Sigmoid colon (tissue), 7 donors: Measurements from ENCODE around the gene VEGFA. TPM values are rescaled to one million over a fixed set of nuclear protein-coding genes. Genes with fewer than 3 reads are reported as not detected.

ENCODE experiments used
- DNase-seq: peaks from one replicate; pipeline ENCODE4 v3.0.0-alpha.2; 2019
- H3K27ac ChIP-seq, 4 donors: fragments of 200-600 bp; sonication (generic); one replicate each; pipeline ENCODE4 v1.5.1; 2016 to 2019; ENCODE audit warnings: mild to moderate bottlenecking in 1 of 4
- H3K27me3 ChIP-seq, 3 donors: fragments of 200-600 bp; sonication (generic); one replicate each; pipeline ENCODE4 v1.5.1; 2019; ENCODE audit warnings: mild to moderate bottlenecking in 1 of 3
- H3K36me3 ChIP-seq, 4 donors: fragments of 200-600 bp; sonication (generic); one replicate each; pipeline ENCODE4 v1.5.1; 2016 to 2019
- H3K4me1 ChIP-seq, 4 donors: fragments of 200-600 bp; sonication (generic); one replicate each; pipeline ENCODE4 v1.5.1; 2017 to 2019
- H3K4me3 ChIP-seq, 4 donors: fragments of 200-600 bp; sonication (generic); one replicate each; pipeline ENCODE4 v1.5.1; 2017 to 2019; ENCODE audit warnings: mild to moderate bottlenecking in 2 of 4, moderate library complexity in 1 of 4
- H3K9me3 ChIP-seq, 4 donors: fragments of 200-600 bp in 3 of 4; sonication (generic) in 3 of 4; one replicate each; pipeline versions ENCODE4 v1.5.1 to v1.6.1; 2013 to 2019
- EP300 ChIP-seq, 4 donors: sonication (generic); formaldehyde crosslinking; IDR thresholded peaks; one replicate each; pipeline ENCODE4 v1.6.1; 2017; ENCODE audit warnings: antibody characterized with exemption in 4 of 4
- POLR2A ChIP-seq, 2 donors: fragments of 450-650 bp; IDR thresholded peaks; one replicate each; pipeline ENCODE4 v1.6.1; 2016; ENCODE audit warnings: antibody characterized with exemption in 2 of 2, mild to moderate bottlenecking in 2 of 2, moderate library complexity in 2 of 2
- POLR2AphosphoS5 ChIP-seq, 4 donors: sonication (generic); formaldehyde crosslinking; IDR thresholded peaks; one replicate each; pipeline ENCODE4 v1.6.1; 2017; ENCODE audit warnings: antibody characterized with exemption in 4 of 4
- WGBS, 2 donors: extraction: QIAGEN DNeasy Blood & Tissue Kit; methylation state at CpG; one replicate each; pipeline ENCODE4 v1.1.7; 2013; 5-methylcytosine and 5-hydroxymethylcytosine counted together
- intact Hi-C: fragments of 100-400 bp; cut with DNase I; formaldehyde crosslinking; loops from one replicate; pipeline ENCODE4 v1.15.1; 2023
- polyA plus RNA-seq, 3 donors: library from polyadenylated mRNA; stranded (reverse); fragments of 200-250 nt; gene quantifications; one replicate each; pipeline ENCODE4 v1.2.3, GENCODE V29; 2013
- total RNA-seq, 4 donors: library from RNA; depleted of rRNA; stranded (reverse); fragments of >200 nt; gene quantifications; one replicate each; pipeline ENCODE4 v1.1.0, GENCODE V29; 2016
- TF ChIP-seq, protein P1 (sequence below), 4 experiments: fragments of 450-650 bp in 3 of 4; fragments of 200-600 bp in 1 of 4; IDR thresholded peaks; one replicate each; pipeline ENCODE4 v1.5.1; 2016 to 2019; ENCODE audit warnings: antibody characterized with exemption in 4 of 4, mild to moderate bottlenecking in 3 of 4, moderate library complexity in 2 of 4
- donor health status: healthy with polysubstance abuse.
- donor health status: Bipolar disorder and iron deficiency.
- donor health status: healthy.

VEGFA gene
- total and polyA plus RNA-seq, 7 donors: 11.1 to 111 (median 34.2) TPM

DNA sequence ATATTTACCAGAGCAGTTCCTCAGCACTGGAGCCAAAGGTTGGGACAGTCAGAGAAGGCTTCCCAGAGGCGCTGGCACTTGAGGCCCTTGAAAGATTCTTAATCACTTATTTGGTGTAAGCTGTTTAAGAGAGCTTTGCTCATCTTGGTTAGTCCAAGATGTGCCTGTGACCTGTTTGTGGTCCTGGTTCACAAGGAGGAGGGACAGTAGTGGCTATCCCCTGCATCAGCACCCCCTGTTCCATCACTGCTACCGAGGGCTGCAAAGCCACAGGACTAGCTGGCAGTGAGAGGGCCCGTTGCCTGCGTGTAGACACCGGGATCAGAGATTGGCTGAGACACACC is 35.7 kb downstream of the VEGFA start:
- no peak overlapping the region for H3K4me3 ChIP-seq
- H3K9me3 ChIP-seq: no peaks in the 10 kb centered on the region
- no peak overlapping the region for H3K27ac ChIP-seq
- H3K36me3 ChIP-seq: no peaks in the 10 kb centered on the region
- 38 to 82% methylated on average over 5 of the region's 5 CpGs for WGBS, 2 donors
- intact Hi-C loops: no loop called here
- no peaks in the 10 kb centered on the region for H3K4me1 ChIP-seq
- no peaks in the 10 kb centered on the region for H3K27me3 ChIP-seq
- no peak for TF ChIP-seq POLR2AphosphoS5 (IDR thresholded peaks at IDR 0.05)
- TF ChIP-seq, protein P1, sequence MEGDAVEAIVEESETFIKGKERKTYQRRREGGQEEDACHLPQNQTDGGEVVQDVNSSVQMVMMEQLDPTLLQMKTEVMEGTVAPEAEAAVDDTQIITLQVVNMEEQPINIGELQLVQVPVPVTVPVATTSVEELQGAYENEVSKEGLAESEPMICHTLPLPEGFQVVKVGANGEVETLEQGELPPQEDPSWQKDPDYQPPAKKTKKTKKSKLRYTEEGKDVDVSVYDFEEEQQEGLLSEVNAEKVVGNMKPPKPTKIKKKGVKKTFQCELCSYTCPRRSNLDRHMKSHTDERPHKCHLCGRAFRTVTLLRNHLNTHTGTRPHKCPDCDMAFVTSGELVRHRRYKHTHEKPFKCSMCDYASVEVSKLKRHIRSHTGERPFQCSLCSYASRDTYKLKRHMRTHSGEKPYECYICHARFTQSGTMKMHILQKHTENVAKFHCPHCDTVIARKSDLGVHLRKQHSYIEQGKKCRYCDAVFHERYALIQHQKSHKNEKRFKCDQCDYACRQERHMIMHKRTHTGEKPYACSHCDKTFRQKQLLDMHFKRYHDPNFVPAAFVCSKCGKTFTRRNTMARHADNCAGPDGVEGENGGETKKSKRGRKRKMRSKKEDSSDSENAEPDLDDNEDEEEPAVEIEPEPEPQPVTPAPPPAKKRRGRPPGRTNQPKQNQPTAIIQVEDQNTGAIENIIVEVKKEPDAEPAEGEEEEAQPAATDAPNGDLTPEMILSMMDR (IDR thresholded peaks at IDR 0.05): no peak
- TF ChIP-seq POLR2A (IDR thresholded peaks at IDR 0.05): no peak
- no peak for TF ChIP-seq EP300 (IDR thresholded peaks at IDR 0.05)
- DNase-seq: no peak

DNA sequence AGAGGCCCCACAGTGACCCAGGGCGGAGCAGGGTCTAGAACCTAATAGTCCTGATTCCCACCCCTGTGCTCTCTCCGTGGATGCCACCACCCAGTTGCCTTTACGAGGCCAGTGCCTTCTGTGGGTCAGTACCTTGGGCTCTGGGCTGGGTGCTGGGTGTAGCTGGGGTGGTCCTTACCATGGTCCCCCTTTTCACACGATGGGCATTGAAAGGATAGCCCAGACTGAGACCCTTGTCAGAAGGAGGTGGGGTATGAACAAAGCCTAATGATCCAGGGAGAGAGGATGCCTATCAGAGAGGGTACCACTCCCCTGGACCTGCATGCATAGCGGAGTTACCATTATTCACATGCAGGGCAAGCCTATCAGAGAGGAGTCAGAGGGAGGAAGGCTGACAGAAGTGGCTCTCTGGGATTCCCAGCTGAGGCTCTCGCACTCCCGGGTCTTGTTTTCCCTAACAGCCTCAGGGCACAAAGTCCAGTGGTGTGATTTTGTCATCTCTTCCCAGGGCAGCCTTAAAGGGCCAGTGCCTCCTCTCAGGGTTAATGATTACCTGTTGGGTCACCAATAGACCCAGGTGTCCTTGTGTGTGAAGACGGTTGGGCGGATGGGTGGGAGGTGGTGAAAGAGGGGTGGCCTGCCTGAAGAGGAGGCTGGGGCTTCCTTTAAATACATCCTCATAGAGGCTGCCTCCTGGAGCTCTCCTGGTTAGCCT is 36.2 kb downstream of the VEGFA start:
- Histone ChIP-seq H3K36me3 (no peaks in the 10 kb centered on the region), H3K27ac (no peak overlapping the region), H3K9me3 (no peaks in the 10 kb centered on the region), H3K4me3 (no peak overlapping the region), H3K4me1 (no peaks in the 10 kb centered on the region), H3K27me3 (no peaks in the 10 kb centered on the region)
- intact Hi-C loops: no loop called here
- 23 to 72% methylated on average over 9 of the region's 9 CpGs for WGBS, 2 donors
- no peak for DNase-seq
- TF ChIP-seq EP300 (IDR thresholded peaks at IDR 0.05): no peak
- peak in 1 of 2 donors; percentile 24 for TF ChIP-seq POLR2A (IDR thresholded peaks at IDR 0.05)

DNA sequence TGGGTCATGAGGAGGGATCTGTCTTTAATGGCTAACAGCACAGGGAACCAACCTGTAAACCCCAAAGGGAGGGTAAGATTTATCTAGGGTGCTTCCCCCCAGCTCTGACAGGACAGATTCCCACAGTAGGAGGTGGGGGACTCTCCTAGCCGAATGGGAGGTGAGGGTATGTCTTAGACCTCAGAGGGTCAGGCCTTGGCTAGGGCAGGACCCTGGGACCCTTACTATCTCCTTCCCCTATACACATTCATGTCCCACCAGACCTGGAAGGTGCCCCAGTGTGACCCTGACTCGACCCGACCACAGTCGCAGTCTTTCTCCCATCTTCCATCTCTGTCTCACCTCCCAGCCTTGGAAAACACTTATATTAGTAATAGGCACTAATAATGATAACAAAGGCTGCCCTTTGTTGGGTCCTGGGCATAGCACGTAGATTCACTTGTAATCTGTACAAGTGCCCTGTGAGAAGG is 36.8 kb downstream of the VEGFA start:
- Histone ChIP-seq H3K27ac (no peak overlapping the region), H3K36me3 (no peaks in the 10 kb centered on the region), H3K4me1 (no peaks in the 10 kb centered on the region), H3K9me3 (no peaks in the 10 kb centered on the region), H3K27me3 (no peaks in the 10 kb centered on the region), H3K4me3 (no peak overlapping the region)
- DNase-seq: no peak
- intact Hi-C loops: no loop called here
- WGBS, 2 donors: 55 to 82% methylated on average over 5 of the region's 5 CpGs
- TF ChIP-seq EP300 (IDR thresholded peaks at IDR 0.05) (no peak), POLR2A (IDR thresholded peaks at IDR 0.05) (no peak), POLR2AphosphoS5 (IDR thresholded peaks at IDR 0.05) (no peak)
- TF ChIP-seq, protein P1 (IDR thresholded peaks at IDR 0.05): no peak

DNA sequence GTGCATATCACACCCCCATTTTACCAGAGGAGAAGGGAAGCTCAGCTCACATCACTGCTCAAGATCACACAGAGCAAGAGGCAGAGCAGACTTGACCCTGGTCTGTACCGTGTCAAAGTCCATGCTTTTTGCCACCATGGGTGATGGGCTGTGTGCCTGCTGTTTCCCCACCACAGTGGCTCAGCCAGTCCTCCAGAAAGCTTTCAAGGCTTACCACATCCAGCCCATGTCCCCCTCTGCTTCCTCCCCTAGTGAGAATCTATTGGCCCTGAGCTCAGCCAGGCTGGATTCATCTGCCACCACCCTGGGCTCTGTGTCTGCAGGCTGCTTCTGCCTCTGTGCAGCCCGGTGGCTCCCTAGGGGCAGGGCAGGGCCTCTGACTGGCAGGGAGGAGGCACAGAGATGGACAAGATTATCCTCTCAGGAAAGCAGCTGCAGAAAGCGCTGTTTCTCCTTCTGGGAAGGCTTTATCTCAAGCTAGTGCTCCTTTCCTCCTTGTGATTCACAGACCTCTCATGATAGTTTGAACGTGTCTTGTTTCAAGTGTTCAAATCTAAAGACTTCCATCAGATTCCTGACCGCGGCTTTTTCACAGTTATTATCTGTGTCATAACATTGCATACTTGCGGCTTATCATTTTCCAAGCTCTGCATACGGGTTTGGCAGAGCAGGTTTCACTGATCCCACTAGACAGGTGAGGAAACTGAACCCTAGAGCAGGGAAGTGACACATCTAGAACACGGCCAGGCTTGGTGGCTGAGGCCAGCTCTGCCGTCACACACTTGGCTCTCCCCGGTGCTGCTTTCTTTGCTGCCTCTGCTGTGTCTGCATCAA is 37.4 kb downstream of the VEGFA start:
- TF ChIP-seq POLR2AphosphoS5 (IDR thresholded peaks at IDR 0.05) (no peak), EP300 (IDR thresholded peaks at IDR 0.05) (no peak), POLR2A (IDR thresholded peaks at IDR 0.05) (no peak)
- TF ChIP-seq, protein P1 (IDR thresholded peaks at IDR 0.05): no peak
- Histone ChIP-seq H3K27ac (no peak overlapping the region), H3K9me3 (no peaks in the 10 kb centered on the region), H3K4me3 (no peak overlapping the region), H3K4me1 (no peaks in the 10 kb centered on the region), H3K36me3 (no peaks in the 10 kb centered on the region), H3K27me3 (no peaks in the 10 kb centered on the region)
- 39 to 62% methylated on average over 11 of the region's 11 CpGs for whole genome bisulfite sequencing, 2 donors
- intact Hi-C loops: no loop called here
- DNase-seq: no peak

DNA sequence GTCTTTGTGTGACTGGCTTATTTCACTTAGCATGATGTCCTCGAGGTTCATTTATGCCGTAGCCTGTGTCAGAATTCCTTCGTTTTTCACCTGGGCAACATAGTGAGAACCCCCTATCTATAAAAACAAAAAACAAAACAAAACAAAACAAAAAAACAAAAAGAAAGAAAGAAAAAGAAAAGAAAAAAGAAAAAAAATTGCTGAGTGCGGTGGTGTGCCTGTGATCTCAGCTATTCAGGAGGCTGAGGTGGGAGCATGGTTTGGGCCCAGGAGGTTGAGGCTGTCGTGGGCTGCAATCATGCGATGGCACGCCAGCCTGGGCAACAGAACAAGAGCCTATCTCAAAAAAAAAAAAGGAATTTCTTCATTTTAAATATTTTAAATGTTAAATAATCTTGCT is 38.4 kb downstream of the VEGFA start:
- 96% methylated on average over 7 of the region's 7 CpGs for WGBS, 2 donors
- no peak for TF ChIP-seq EP300 (IDR thresholded peaks at IDR 0.05)
- TF ChIP-seq POLR2A (IDR thresholded peaks at IDR 0.05): no peak
- no peak for TF ChIP-seq POLR2AphosphoS5 (IDR thresholded peaks at IDR 0.05)
- TF ChIP-seq, protein P1 (IDR thresholded peaks at IDR 0.05): no peak
- H3K4me3 ChIP-seq: no peak overlapping the region

More for the DNA sequence above, 38.4 kb downstream of the VEGFA start:
- Histone ChIP-seq H3K4me1 (no peaks in the 10 kb centered on the region), H3K27me3 (no peaks in the 10 kb centered on the region), H3K36me3 (no peaks in the 10 kb centered on the region), H3K9me3 (no peaks in the 10 kb centered on the region), H3K27ac (no peak overlapping the region)
- DNase-seq: no peak
- intact Hi-C loops: no loop called here
